Fibroblast of pulmonary artery (primary cell): ENCODE measurements around the gene ITGB7.

Experiments used
- DNase-seq: peaks from one replicate; pipeline ENCODE4 v3.0.0-alpha.2; 2010; ENCODE audit warnings: low read depth
- H3K4me3 ChIP-seq: replicated peaks from 2 replicates; pipeline ENCODE4 v1.5.1; 2011; ENCODE audit warnings: low read depth, mild to moderate bottlenecking, control low read depth, low read length, moderate library complexity
- TF ChIP-seq, protein P1 (sequence below): IDR thresholded peaks from 2 replicates; pipeline ENCODE4 v1.5.1; 2011; ENCODE audit warnings: mild to moderate bottlenecking, control low read depth, low read length, inconsistent platforms; ENCODE audit errors: missing control alignments

ITGB7 gene

DNA sequence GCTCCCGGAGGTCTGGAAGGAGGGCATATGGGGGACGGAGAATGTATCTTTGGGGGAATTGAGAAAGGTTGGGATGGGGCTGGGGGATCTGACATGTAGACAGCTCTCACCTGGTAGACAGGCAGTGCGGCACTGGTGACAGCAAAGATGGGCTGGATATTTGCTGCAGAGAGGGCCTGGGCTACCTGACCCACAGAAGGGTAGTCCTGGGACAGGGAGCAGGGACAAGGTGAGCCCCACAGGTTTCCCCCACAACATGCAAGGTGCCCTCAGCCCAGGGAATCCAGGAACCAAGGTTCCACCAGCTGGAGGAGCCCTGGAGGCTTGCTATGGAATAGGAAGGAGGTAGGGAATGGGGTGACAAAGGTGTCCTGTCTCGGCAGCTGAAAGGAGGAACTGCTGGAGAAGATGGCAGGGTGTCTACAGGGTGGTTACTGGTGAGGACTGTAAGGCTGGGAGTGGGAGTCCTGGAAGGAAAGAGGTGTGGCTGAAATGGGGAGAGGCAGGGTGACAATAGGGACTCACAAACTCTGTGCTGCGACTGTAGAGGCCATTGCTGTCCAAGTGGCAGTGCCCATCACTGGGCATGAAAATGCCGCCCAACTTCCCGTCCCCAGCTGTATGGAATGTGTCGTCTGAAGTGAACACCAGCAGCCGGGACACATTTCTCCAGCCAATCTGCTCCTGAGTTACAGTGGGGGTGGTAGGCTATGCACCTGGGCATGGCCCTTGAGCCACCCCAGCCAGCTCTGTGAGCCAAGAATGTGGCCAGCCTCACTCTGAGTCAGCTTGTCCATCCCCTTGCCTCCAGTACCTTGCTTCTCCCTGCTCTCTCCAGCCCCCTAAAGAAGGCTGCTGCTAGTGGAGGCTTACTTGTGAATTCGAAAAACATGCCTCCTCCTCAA is 11.3 kb downstream of the ITGB7 start:
- H3K4me3 ChIP-seq, result no peak overlapping the region
- TF ChIP-seq, protein P1, sequence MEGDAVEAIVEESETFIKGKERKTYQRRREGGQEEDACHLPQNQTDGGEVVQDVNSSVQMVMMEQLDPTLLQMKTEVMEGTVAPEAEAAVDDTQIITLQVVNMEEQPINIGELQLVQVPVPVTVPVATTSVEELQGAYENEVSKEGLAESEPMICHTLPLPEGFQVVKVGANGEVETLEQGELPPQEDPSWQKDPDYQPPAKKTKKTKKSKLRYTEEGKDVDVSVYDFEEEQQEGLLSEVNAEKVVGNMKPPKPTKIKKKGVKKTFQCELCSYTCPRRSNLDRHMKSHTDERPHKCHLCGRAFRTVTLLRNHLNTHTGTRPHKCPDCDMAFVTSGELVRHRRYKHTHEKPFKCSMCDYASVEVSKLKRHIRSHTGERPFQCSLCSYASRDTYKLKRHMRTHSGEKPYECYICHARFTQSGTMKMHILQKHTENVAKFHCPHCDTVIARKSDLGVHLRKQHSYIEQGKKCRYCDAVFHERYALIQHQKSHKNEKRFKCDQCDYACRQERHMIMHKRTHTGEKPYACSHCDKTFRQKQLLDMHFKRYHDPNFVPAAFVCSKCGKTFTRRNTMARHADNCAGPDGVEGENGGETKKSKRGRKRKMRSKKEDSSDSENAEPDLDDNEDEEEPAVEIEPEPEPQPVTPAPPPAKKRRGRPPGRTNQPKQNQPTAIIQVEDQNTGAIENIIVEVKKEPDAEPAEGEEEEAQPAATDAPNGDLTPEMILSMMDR, result no peak
- no peak for DNase-seq

DNA sequence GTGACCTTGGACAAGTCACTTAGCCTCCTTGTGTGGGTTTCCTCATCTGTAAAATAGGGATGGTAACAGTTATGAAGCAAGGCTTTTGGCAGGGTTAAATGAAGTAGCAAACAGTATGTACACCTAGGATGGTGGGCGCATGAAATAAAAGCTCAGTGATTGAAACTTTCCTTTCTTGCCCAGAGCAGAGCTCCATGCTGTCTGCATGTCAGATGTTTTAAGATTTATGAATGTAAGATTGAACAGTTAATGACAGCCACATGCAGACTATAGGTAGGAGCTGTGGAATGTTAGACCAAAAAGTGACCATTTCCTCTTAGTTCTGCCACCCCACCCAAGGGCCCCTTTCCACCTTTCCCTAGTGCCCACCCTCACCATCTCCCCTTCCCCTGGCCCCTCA is 12.1 kb downstream of the ITGB7 start:
- no peak overlapping the region for H3K4me3 ChIP-seq
- DNase-seq, result no peak
- TF ChIP-seq, protein P1, result no peak

DNA sequence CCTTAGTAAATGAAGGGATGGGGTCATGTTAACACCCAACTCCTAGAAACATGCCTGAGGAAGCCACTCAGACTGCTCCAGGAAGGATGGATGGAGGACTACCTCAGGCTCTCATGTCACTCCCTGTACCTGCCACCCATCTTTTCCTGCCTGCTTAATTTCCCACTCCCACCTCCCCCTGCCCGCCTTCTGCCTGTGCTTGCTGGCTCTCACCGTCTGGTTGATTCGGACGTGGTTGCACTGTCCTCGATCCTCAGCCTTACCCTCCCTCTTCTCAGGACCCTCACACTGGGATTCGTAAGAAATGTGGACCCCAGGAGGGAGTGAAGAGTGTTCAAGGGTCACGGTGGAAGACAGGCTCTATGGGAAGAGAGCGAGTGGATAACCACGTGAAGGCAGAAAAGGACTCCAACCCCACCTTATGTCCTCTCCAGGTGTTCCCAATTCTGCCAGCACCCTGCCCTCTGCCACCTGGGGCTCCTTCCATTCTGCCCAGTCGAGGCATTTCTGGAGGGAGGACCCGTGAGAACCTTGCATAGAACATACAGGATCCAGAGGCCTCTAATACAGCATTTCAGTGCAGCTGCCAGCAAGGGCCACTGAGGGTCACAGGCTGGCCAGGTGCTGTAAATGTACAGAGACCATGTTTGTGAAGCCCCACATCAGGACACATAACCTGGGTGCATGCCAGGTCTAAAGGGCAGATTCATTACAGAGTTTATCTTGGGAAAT is 12.9 kb downstream of the ITGB7 start:
- no peak for DNase-seq
- H3K4me3 ChIP-seq, result no peak overlapping the region
- TF ChIP-seq, protein P1, result no peak

DNA sequence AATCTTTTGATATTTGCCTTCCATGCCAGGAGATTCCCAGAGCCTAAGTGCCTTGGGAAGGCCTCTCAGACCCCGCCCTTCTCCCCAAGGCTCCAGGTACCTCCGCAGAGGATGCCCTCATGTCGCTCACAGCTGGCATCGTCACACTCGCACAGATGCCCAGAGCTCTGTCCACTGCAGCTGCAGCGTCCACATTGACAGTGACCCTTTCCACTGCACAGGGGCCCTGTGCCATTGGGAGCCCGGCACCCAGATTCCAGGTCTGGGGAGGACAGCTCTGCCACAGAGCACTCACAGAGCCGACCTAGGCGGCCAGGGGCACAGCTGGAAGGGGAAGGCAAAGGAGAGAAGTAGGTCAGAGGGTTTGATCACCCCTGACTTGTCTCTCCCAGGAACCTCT is 14.0 kb downstream of the ITGB7 start:
- TF ChIP-seq, protein P1, result no peak
- DNase-seq, result no peak
- H3K4me3 ChIP-seq, result no peak overlapping the region

DNA sequence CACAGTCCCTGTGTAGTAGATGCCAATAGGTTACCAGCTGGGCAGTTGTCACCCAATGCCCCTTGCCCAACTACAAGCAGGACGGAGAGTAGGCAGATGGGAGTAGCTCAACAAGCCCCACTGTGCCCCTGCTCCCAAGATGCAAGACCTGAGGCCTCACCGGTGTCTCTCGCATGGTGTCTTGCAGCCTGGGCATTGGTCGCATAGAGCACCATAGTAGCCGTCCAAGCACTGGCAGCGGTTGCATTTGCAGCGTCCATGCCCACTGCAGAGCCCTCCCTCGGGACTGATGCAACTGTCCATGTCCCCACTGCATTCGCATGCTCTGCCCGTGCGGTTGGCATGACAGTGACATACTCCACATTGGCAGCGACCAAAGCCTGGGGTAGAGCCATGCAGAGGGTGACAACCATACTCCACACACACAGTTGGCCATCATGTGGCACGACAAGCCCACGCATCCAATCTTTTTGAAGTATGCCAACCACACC is 14.5 kb downstream of the ITGB7 start:
- DNase-seq, result no peak
- TF ChIP-seq, protein P1, result no peak
- no peak overlapping the region for H3K4me3 ChIP-seq

DNA sequence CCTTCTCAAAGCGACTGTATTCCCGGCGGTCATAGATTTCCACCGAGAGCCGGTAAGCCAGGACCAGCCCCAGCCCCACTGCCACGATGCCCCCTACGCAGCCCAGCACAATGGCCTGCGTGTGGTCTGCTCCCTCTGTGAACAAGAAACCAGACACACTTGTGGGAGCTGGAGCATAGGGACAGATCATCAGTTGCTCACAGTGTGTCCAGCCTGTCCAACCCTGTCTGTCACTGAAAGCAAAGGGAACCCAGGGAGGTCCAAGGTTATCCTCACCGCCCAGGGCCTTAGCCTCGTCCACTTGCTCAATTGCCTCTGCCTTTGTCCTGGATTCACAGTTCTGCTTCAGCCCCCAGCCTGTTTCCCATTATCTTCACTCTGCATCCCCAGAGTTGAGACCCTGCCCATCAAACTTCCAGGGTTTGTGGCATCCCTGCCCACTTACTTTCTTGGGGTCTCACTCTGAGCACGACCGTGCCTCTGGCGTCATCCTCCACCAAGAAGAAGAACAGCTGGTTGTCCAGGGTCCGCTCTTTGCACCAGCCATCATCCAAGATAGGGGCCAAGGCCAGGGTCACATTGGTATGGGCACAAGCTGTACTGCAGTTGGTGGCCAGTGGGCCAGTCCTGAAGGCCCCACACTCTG is 15.0 kb downstream of the ITGB7 start:
- no peak overlapping the region for H3K4me3 ChIP-seq
- no peak for DNase-seq
- TF ChIP-seq, protein P1, result no peak
